K562 (cell line): ENCODE data around the gene ATP8A1.

ENCODE experiments used
- ATF1 ChIP-seq, 2 experiments: fragments of 450-650 bp in 1 of 2; IDR thresholded peaks; 2 replicates each; pipeline ENCODE4 v1.6.1; 2016; ENCODE audit warnings: missing compliant biosample characterization in 1 of 2, missing genetic modification characterization in 1 of 2
- CREB1 ChIP-seq, 2 experiments: sonication (generic) in 1 of 2; formaldehyde crosslinking in 1 of 2; IDR thresholded peaks; 2 replicates each; pipeline versions ENCODE4 v1.6.1 to v1.8.0; 2012 to 2022; ENCODE audit warnings: inconsistent platforms in 1 of 2, mild to moderate bottlenecking in 1 of 2, missing genetic modification reagents in 1 of 2, moderate library complexity in 1 of 2
- GATAD2A ChIP-seq: fragments of 450-650 bp; IDR thresholded peaks from 2 replicates; pipeline ENCODE4 v1.6.1; 2017
- THAP12 ChIP-seq: fragments of 250-450 bp; sonication (Bioruptor Pico); IDR thresholded peaks from 2 replicates; pipeline ENCODE4 v1.9.0; 2021; ENCODE audit warnings: mild to moderate bottlenecking, inconsistent platforms
- ZC3H11A ChIP-seq: IDR thresholded peaks from 2 replicates; pipeline ENCODE4 v1.6.1; 2012; ENCODE audit warnings: low read depth, low read length, improper control_type of control experiment
- ZNF324 ChIP-seq: fragments of 250-450 bp; sonication (Bioruptor Pico); IDR thresholded peaks from 2 replicates; pipeline ENCODE4 v1.4.0; 2020; ENCODE audit warnings: mild to moderate bottlenecking
- TF ChIP-seq, protein P1 (sequence below), 3 experiments: IDR thresholded peaks in 2 of 3; conservative IDR thresholded peaks in 1 of 3; 2 replicates each; pipeline ENCODE4 v1.5.1; 2011 to 2012; ENCODE audit warnings: low read length in 3 of 3, mild to moderate bottlenecking in 3 of 3, control low read depth in 2 of 3, improper control_type of control experiment in 1 of 3, inconsistent platforms in 1 of 3, low read depth in 1 of 3, mixed read lengths in 1 of 3, moderate library complexity in 1 of 3; ENCODE audit not compliant: insufficient read depth in 2 of 3

GRCh38 chr4:42642101-42642797, 14.7 kb downstream of the ATP8A1 start:
- TF ChIP-seq ZC3H11A = no peak
- TF ChIP-seq GATAD2A = no peak
- TF ChIP-seq THAP12 (CRISPR knock-in tag) = no peak
- TF ChIP-seq ZNF324 (CRISPR knock-in tag) = no peak
- TF ChIP-seq ATF1 (CRISPR knock-in tag; IDR thresholded peaks at IDR 0.05) = no peak
- TF ChIP-seq ATF1 (tag; IDR thresholded peaks at IDR 0.05) = no peak
- TF ChIP-seq, protein P1, sequence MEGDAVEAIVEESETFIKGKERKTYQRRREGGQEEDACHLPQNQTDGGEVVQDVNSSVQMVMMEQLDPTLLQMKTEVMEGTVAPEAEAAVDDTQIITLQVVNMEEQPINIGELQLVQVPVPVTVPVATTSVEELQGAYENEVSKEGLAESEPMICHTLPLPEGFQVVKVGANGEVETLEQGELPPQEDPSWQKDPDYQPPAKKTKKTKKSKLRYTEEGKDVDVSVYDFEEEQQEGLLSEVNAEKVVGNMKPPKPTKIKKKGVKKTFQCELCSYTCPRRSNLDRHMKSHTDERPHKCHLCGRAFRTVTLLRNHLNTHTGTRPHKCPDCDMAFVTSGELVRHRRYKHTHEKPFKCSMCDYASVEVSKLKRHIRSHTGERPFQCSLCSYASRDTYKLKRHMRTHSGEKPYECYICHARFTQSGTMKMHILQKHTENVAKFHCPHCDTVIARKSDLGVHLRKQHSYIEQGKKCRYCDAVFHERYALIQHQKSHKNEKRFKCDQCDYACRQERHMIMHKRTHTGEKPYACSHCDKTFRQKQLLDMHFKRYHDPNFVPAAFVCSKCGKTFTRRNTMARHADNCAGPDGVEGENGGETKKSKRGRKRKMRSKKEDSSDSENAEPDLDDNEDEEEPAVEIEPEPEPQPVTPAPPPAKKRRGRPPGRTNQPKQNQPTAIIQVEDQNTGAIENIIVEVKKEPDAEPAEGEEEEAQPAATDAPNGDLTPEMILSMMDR (IDR thresholded peaks at IDR 0.05 in 2 of 3, conservative IDR thresholded peaks at IDR 0.05 in 1 of 3; ENCODE audit: insufficient read depth in 2 of 3, low read depth in 1 of 3, low read length in 3 of 3) = no peak
- no peak for TF ChIP-seq CREB1 (IDR thresholded peaks at IDR 0.05)
- no peak for TF ChIP-seq CREB1 (CRISPR knock-in tag; IDR thresholded peaks at IDR 0.05)
